HG02970 (cell line): ENCODE measurements around the gene C1orf105.

Experiments used
- ATAC-seq: cut with Tn5 transposase; IDR thresholded peaks from one replicate; pipeline ENCODE4 v1.9.1; 2021; ENCODE audit warnings: mild to moderate bottlenecking, moderate library complexity, moderate number of reproducible peaks; ENCODE audit not compliant: unreplicated experiment, low FRiP score

The C1orf105 gene

DNA sequence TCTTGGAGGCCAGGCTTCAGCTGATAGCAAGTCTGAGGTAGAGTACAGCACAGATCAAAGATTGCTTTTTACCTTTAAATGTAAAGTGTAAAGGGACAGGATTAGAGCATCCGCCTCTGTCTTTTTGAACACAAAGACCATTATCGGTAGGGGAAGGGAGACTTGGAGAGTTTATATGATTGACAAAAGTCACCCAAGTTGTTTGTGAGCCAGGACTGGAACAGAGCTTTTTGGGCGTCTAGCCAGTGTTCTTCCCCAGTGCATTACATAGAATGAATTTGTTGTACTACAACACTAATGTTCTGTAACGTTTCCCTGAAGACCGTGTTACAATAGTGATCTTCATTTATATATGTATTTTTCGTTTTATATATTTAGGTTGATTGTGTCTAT lies 32.7 kb downstream of the C1orf105 start:
- no peak for ATAC-seq

DNA sequence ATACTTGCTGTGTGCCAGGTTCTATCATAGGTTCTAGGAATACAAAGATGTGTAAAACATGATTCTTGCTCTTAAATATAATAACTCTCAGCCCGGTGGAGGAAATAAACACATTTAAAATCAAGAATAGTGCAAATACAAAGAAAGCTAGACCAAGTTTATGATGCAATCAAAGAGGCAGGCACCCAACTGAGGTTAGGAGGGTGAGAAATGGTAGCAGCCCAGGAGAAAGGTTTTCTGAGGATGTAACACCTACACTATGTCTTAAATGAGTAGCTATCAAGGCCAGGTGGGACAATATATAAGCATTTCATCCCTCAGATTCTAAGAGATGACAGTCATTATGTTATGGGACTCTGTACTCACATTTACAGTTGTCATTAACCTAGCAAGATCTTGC lies 33.1 kb downstream of the C1orf105 start:
- ATAC-seq = no peak

DNA sequence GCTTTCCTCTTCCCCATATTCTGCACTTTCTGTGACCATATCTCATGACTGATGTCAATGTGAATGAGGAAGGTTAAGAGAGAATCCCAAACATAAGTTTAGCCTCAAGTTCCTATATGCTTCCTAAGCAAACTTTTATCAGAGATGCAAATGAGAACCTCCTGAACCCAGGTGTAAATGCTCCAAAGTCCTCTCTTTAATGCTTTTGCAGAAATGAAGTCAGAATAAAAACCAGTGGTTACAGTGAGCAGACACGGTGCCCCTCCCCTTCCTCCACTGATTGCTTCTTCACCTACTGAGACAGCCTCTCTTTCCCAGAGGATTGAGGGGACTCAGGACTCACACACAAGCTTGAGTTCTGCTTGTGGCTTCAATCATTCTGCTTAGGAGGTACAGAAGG lies 35.0 kb downstream of the C1orf105 start:
- no peak for ATAC-seq

DNA sequence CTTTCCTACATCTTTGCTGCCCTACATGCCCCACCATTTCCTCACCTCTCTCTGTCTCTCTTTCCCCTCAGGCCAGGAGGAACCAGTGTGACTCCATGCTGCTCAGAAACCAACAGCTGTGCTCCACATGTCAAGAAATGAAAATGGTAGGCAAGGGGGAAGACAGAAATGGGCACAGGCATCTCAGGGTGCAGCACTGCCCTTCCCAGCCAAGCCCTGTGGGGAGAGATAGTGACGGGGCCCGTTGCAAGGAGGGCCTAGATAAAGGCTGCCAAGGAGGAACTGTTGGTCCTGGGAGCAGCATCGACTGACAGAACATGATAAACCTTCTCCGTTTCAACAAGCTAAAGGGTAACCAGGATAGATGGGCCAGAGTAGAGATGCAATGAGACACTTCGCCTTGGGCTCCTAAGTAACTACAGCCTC lies 35.9 kb downstream of the C1orf105 start:
- ATAC-seq = no peak

DNA sequence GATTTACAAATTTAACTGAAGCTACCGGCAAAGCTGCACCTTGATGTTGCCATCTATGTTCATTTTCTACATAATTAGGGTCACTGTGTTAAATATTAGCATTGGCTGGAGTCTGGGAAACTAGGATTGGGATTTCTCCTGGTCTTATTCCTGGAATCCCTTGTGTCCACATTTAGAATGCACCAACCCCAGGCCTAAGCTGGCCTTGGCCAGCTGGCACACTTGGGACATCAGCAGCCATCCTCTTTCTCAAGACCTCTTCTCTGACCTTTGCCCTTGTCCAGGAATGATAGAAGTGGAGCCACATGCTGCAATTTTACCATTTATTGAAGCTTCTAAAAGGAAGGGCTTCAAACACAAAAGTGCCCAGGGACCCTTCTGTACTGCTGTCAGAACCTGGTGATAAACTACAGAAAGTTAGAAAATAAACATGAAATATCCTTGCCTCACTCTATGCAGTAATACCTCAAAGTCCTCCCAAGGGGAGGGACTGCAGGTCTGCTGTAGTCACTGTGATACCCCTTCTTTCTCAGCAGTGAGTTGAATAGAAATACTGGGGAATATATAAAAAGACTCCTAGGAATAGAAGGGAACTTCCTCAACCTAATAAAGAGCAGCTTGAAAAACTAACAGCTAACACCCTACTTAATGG lies 37.1 kb downstream of the C1orf105 start:
- no peak for ATAC-seq

DNA sequence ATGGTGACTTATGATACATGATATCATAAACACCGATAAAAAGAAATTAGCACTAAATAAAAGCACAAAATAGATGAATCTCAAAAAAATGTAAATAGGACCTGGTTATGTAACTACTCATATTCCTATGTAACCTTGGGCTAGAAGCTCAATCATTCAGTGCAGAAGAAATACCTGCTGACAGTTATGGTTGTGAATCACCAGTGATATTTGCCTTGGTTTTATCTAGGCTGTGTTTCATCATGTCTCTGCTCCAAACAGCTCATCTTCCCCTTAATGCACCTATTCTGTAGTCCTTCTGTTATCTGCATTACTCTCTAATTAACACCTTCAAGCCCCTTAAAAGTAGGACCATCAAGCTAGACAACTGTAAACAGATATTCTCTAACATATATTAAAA lies 39.7 kb downstream of the C1orf105 start:
- no peak for ATAC-seq

DNA sequence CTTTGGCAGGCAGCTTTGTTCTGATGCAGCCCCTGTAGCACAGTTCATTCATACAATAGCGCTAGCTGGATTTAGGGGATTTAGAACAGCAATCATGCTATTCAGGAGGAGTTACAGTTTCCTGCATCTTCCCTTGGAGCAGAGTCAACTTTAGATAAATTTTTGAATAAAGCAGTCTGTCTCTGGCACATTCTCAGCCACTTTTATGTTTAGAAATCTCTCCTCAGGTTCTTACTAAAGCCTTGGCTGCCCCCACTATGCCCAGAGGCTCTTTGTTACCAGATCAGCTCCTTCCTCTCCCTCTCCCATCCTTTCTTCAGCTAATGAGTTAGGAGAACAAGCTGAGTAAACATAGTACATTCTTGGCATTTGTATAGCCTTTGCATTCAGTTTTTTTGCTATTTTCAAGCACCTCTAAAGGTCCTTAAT lies 40.4 kb downstream of the C1orf105 start:
- ATAC-seq = no peak

- ATAC-seq = no peak
These were observed 45.1 kb downstream of the C1orf105 start for GRCh38 chr1:172465617-172466016.

GRCh38 chr1:172466795-172467407 lies 46.4 kb downstream of the C1orf105 start:
- ATAC-seq = no peak

GRCh38 chr1:172467446-172467845 lies 47.0 kb downstream of the C1orf105 start:
- ATAC-seq = no peak

- no peak for ATAC-seq
These were observed 47.8 kb downstream of the C1orf105 start for GRCh38 chr1:172468296-172468695.

DNA sequence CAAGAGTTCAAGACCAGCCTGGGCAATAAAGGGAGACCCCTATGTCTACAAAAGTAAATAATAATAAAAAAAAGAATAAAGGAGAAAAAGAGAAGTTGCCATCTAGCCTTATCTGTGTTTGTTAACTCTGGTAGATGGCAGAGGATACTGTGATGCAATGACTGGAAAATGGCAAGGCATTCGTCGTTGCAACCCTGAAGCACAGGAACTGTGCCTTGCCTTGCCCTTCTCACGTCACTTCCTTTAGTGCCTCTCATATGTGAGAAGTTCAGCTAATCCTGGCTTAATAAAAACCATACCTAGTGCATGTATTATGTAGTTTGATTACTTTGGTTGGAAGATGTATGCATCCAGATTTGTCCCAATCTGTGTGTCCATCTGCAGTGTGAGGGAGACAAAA lies 49.2 kb downstream of the C1orf105 start:
- no peak for ATAC-seq

DNA sequence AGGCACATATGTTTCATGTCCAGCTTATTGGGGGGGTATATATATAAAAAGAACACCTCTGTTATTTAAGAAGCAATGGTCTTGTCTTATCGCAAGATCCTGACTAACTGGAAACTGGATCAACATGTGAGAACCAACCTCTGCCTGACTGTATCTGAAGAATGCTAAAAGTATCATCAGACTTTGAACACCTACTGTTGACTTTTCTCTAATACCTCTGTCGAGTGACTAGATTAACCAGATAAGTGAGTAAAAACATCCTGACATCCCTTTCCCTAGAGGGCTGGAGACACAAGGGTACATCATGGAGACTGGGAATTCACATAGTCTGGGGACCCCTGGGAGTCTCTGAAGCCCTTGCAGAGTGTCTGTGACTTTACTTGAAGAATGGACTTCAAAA lies 49.7 kb downstream of the C1orf105 start:
- ATAC-seq = no peak

- no peak for ATAC-seq
These were observed 51.2 kb downstream of the C1orf105 start for GRCh38 chr1:172471666-172472065.

DNA sequence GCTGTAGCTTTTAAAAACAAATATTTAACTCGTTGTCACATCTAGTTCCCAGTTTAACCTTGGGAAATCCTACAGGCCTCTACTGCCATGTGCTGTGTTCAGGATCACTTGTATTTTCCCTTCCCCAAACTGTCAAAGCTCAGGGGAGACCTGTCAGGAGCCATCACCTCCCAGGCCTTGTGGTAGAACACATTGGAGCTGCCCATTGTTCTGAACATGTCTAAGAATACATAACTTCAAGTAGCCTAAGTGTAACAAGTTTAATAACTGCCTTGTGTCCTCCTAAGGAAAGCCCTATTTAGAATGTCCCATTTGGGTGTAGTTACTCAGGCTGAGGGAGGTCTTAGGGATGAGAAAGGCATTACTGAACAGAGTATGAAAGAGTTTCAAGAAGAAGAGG lies 52.0 kb downstream of the C1orf105 start:
- no peak for ATAC-seq

DNA sequence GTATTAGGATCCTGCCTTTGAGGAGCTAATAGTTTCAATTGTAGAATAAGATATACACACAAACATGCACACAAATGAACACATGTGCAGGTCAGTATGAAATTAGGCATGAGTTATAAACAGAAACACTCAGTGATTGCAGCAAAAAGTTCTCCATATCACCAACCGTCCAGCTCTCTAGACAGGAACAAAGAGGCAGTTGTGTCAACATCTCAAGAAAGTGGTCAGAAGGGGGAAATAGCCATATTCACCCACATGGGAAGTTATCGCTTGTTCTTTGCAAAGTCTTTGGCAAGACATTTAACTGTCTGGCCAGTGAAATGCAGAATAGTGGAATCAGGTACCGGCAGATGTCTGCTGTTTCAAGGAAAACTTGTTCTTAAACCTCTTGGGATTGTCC lies 52.8 kb downstream of the C1orf105 start:
- no peak for ATAC-seq

DNA sequence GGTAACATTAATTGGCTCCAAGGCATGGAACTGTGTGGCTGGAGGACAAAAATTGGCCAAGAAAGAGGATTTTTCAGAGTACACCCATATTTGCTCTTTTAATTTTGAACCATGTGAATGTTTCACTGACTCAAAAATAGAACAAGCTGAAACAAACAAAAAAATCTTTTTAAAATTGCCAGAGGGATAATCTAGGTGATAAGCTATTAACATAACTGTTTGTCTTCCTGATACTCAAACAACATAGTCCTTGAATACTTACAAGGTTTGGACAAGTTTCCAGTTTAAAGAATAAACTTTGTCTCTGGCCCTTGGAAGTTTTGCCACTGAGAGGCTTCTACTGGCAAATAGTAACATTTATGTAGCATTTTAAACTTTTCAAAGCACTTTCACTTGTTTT lies 53.4 kb downstream of the C1orf105 start:
- ATAC-seq = no peak

GRCh38 chr1:172476218-172476811 lies 55.8 kb downstream of the C1orf105 start:
- ATAC-seq = no peak

GRCh38 chr1:172477216-172477615 lies 56.7 kb downstream of the C1orf105 start:
- ATAC-seq = no peak

DNA sequence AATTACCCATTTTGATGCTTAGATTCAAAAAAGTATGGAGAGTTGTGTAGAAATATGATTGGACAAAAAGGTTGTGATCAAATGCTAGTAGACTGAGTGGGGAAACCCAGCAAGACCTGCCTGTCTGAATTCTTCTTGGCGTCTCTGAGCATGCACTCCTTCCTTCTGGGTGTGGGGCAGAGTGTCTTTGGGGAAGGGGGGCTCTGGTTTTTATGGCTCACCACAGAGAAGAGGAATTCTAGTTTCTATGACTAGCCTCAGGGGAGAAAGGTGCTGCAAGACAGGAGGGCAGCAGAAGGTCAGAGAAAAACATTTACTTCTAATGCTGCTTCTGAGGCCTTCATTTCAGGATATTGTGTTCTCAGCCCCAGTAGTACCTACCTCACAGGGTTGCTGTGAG lies 57.3 kb downstream of the C1orf105 start:
- ATAC-seq = no peak

GRCh38 chr1:172478485-172478884 lies 58.0 kb downstream of the C1orf105 start:
- no peak for ATAC-seq

GRCh38 chr1:172480431-172480830 lies 59.9 kb downstream of the C1orf105 start:
- no peak for ATAC-seq
